Measurements from ENCODE around the gene PCED1B.
A peak's percentile ranks its signal among the peaks of the same experiment; 100 is the strongest.
"Not testable (repeated sequence)": the region's sequence is repeated elsewhere in the genome, so short reads cannot be mapped to it uniquely, and the experiment has no call there.

The PCED1B gene

GRCh38 chr12:47242426-47242825, 163.0 kb downstream of the PCED1B start:
- no peak for DNase-seq

- DNase-seq = no peak
Measured at GRCh38 chr12:47244835-47245234, 165.4 kb downstream of the PCED1B start.

- no peak for DNase-seq
Measured at GRCh38 chr12:47245623-47246022, 166.2 kb downstream of the PCED1B start.

- DNase-seq = no peak
Measured at GRCh38 chr12:47247418-47247817, 168.0 kb downstream of the PCED1B start.

- no peak for DNase-seq
Measured at GRCh38 chr12:47249082-47249481, 169.7 kb downstream of the PCED1B start.

- DNase-seq = no peak
Measured at GRCh38 chr12:47249719-47250357, 170.4 kb downstream of the PCED1B start.

GRCh38 chr12:47251919-47252318, 172.5 kb downstream of the PCED1B start:
- DNase-seq = no peak

GRCh38 chr12:47264951-47265350, 185.5 kb downstream of the PCED1B start:
- DNase-seq = no peak

- no peak for DNase-seq
Measured at GRCh38 chr12:47265391-47265790, 186.0 kb downstream of the PCED1B start.

GRCh38 chr12:47267571-47267970, 188.2 kb downstream of the PCED1B start:
- no peak for DNase-seq

- no peak for DNase-seq
Measured at GRCh38 chr12:47268501-47269454, 189.4 kb downstream of the PCED1B start.

- no peak for DNase-seq
Measured at GRCh38 chr12:47269916-47270315, 190.5 kb downstream of the PCED1B start.

GRCh38 chr12:47270782-47271664, 191.6 kb downstream of the PCED1B start:
- no peak for DNase-seq

- no peak for DNase-seq
Measured at GRCh38 chr12:47271800-47272239, 192.4 kb downstream of the PCED1B start.

GRCh38 chr12:47272412-47273190, 193.2 kb downstream of the PCED1B start:
- no peak for DNase-seq

- no peak for DNase-seq
Measured at GRCh38 chr12:47273191-47273626, 193.8 kb downstream of the PCED1B start.

GRCh38 chr12:47274760-47275159, 195.3 kb downstream of the PCED1B start:
- no peak for DNase-seq

- DNase-seq = no peak
Measured at GRCh38 chr12:47276253-47276620, 196.8 kb downstream of the PCED1B start.

GRCh38 chr12:47276621-47277309, 197.3 kb downstream of the PCED1B start:
- peak; percentile 32 for DNase-seq

GRCh38 chr12:47277972-47278448, 198.6 kb downstream of the PCED1B start:
- DNase-seq = peak; percentile 5

GRCh38 chr12:47279758-47280157, 200.3 kb downstream of the PCED1B start:
- DNase-seq = not testable (repeated sequence)
